NCI-H226 (cell line): Measurements from ENCODE around the gene TGM2.

Experiments
- DNase-seq: peaks from one replicate; pipeline ENCODE4 v3.0.0-alpha.2; 2015

TGM2 gene

DNA sequence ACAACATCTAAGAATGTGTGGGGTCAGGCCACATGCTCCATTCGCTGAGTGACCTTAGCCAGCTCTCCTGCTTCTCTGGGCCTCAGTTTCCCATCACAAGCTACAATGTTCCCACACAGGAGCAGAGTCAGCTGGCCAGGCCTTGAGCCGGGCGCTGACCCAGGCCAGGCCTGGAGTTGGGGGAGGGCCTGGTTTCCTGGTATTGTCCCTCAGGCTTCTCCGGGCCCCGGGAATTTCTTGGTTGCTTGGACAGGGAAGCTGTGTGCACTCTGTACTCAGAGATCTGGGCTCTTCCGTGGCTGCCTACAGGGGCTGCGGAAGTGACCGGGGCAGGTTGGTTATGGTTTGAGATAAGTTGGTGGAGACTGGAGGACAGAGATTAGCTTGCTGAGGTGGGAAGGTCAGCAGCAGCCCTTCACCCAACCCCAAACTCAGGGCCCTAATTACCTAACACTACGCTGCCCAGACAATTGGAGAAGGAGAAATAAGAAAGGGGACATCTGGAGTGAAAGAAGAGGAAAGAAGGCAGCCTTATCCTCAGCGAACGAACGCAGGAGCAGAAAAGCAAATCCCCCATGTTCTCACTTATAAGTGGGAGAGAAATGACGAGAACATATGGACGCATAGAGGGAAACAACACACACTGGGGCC lies 6.2 kb downstream of the TGM2 start:
- DNase-seq = no peak

DNA sequence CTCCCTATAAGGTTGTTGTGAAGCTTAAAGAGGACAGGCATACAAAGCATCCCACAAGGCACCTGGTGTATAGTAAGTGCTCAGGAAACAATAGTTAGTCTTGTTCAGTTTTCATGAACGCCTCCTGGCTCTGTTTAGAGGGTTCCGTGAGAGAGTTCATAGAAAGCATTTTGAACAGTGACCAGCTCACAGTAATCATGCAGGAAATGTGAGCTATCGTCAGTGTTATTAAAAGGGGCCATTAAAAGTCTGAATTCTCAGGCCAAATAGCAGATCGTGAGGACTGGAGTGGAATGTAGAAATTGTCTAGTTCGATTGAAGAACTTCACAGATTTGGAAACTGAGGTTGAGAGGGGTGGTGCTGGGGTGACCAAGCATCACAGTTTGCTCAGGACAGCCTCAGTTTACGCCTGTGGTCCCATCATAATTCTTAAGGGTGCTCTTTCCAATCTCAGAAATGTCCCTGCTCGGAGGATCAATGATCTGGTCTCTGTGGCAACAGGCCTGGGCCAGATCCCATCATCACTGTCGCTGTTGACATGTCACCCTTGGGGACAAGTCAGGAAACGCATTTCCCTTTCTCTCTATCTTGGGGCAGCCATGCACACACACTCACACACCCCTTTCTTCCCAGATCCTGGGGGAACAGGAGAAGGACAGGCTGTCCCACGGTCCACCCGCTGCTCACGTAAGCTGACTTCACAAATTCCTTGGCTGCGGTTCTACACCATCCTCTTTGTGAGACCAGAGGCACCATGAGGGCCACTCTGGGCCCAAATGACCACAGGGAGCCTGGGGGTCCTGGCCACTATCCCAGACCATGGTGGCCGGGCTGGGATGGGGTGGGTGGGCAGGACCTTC lies 7.2 kb downstream of the TGM2 start:
- no peak for DNase-seq

DNA sequence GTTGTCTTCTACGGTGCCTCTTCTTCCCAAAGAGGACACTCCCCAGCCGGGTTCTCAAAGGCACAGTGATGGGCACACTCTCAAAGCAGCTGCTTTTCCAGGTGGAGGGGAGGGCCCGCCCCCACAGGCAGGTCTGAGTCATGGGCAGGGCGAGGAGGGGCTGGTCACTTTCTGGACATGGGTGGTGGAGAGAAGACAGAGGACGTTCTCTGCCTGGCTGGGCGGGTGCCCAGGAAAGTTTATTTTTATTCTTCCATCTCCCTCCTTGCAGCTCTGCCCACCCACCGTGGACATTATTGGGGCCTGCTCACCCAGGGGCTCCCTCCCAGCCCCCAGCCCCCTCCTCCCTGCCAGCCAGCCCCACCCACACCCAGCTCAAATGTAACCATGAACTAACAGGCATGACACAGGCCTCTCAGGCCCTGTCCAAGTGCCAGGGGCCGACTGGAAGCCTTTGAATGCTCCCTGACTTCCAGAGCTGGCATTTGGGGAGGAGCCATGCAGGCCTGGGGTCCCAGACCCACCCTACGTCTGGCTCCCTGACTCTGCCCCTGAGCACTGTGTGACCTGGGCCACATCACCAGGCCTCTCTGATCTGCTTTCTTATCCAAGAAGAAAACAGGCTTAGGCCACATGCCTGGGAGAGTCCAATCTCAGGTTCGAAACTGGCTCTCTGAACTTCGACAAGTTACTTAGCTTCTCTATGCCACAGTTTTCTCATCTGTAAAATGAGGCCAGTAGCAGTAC lies 8.0 kb downstream of the TGM2 start:
- no peak for DNase-seq

DNA sequence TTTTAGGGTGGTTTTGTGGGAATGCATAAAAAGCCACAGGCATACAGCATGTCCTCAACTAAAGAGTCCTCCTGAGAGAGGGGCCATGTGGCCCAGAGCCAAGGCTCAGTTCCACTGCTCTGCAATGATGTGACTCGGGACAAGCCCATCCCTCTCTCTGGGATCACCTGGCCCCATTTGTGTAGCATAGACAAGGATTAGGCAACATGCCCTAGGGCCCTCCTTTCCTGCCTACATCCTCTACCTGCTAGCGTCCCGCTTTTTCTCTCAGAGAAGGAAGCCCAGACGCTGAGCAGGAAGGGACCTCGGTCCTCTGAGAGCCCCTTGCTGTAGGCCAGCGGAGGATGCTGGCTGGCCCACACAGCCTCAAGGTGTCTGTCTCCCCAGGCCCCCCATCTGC lies 8.8 kb downstream of the TGM2 start:
- no peak for DNase-seq

DNA sequence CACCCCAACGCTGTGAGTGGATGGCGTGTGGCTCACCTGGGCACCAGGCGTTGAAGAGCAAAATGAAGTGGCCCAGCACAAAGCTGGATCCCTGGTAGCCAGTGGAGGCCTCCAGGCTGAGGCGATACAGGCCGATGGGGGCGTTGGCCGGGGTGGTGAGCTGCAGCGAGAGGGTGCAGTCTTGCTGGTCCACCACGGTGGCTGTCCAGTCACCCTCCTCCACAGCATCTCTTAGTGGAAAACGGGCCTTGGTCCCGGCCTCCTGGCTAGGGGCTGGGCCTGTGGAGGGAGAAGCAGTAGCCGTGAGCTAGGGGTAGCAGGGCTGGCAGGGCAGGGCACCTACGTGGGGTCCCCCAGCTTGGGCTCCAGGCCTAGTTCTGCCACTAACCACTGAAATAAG lies 9.3 kb downstream of the TGM2 start:
- DNase-seq = no peak

DNA sequence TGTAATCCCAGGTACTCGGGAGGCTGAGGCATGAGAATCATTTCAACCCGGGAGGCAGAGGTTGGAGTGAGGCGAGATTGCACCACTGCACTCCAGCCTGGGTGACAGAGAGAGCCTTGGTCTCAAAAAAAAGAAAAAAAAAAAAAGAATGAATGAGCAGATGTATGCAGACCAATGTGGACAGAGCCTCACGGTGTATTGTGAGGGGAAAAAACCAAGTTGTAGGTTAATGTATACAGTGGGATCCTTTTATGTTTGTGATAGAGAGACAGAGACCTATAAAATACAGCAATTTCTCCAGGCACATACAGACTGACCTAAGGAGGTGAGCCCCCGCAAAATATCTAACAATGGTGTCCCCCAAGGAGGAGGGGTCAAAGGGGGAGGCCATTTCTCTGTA lies 11.7 kb downstream of the TGM2 start:
- DNase-seq = no peak

DNA sequence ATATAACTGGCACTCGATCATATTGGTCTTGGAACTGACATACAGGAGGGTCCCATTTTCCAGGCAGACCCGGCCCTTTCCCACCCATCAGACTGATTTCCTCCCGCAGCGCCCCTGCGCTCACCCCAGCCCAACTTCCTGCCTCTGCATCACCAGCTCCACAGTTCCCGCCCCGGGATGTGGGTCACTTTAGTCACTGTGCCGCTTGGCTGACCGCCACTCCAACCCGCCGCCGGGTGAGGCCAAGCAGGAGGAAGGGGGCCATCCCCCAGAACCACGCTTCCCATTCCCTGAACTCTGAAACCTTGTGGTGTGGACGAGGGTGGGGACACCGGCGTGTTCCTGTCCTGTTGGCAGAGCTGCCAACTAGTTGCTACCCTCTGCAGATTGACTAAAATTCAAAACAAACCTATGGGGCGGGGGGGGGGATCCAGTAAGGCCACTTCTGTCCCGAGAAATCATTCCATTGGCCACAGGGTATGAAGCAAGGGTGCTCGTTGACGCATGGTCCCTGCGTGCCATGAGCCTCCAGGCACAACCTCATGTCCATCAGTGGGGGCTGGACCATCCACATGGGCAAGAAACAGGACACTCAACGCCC lies 12.3 kb downstream of the TGM2 start:
- DNase-seq = no peak

DNA sequence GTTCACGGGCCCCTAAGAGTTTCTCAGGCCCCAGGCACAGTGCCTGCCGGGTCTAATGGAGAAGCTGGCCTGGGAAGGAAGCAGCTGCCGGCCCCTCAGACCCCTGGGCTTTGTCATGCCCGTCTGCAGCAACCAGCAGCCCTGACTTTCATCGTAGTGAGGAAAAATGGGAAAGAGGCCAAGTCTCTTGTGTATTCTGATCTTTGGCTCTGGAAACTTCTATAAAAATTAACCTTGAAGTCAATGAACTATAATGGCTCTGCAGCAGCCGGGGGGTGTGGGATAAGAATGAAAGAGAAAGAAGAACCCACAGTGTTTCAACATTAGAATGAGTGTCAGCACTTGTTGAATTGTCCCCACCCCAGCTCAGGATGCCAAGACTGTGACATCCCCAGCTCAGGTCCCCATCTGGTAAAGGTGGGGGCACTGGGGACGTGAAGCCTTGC lies 12.9 kb downstream of the TGM2 start:
- no peak for DNase-seq

DNA sequence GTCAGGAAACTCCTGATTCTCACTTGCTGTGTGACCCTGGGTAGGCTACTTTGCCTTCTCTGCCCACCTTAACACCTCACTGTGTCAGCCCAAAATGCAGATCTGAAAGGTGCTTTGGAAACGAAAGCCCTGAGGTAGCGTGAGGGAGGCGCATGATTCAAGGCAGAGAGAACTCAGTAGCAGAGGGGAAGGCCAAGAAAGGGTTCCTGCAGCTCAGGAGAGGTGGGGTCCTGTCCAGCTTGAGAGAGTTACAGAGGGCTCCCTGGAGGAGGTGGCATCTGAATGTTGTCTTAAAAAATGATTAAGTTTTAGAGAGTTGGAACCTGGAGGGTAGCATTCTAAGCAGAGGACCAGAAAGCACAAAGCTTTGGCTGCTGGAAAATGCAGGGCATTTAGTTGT lies 13.6 kb downstream of the TGM2 start:
- no peak for DNase-seq

DNA sequence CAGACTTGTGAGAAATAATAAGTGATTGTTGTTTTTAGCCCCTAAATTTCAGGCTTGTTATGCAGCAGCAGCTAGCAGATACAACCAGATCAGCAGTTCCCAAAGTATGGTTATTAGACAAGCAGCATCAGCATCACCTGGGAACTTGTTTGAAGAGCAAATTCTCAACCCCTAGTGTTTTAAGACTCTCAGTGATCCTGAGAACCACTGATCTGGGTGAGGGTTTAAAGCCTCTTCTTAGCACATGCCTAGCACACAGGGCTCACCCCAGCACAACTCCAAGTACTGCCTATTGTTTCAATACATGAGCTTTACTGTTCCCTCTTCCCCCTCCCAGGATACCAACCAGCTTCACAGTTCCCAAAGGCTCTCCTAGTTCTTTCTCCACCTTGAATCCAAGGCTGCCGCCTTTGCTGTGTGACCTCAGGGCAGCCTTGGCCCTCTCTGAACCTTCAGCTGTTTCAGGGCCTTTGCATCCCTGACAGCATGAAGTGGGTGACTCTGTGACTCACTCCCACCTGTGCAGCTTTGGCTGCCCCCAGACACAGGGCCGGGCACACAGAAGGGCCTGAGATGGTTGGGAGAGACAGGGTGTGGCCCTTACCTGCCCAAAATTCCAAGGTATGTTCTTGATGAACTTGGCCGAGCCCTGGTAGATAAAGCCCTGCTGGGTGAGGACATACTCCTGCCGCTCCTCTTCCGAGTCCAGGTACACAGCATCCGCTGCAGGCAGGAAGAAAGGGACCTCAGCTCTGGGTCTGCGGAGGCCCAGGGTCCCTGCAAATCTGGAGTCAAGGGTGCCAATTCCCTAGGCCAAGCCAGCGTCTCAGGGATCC lies 14.5 kb downstream of the TGM2 start:
- no peak for DNase-seq

DNA sequence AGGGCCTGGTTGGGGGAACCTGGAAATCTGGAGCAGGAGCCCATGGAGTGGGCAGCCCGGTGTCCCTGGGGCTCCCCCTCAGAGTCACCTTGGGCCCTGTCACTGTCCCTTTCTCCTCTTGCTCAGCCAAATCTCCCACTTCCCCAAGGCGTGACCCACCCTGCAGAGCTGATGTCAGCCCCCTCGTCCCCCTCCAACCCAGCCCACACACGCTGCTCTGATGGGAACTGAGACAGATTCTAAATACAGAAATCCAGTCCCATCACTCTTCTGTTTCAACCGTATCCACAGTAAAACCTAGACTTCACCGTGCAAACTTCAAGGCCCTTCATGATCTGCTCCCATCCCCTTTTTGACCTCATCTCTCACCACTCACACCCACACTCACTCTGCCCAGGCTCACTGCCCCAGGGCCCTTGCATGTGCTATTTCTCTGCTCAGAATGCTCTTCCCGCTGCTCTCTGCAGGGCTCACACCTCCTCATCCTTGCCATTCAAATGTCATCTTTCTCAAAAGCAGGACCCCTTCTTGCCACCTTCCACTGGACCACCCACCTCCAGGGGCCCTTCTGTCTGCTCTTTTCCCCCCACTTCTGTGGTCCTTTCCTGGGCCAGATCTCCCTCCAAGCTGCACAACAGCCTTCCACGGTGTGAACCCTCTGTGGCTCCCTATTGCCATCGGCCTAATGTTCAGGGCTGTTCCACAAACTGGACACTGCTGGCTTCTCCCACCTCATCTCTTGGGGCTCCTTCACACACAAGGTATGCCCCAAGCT lies 16.6 kb downstream of the TGM2 start:
- no peak for DNase-seq

DNA sequence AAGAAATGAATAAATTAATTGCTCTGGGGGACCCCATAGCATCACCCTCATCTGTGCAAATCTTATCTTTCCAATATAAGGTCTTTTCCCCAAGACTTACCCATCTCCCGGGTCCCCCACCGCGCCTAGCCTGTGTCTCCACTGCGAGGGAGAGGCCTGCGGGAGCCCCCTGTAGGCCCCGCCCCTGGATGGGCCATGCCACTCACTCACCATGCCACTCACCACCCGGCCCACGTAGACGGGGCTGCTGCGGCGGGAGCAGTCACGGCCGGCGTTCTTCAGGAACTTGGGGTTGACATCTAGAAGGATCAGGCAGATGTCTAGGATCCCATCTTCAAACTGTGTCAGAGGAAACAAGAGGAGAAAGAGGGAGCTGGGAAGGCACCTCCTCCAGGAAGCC lies 17.3 kb downstream of the TGM2 start:
- DNase-seq = no peak

DNA sequence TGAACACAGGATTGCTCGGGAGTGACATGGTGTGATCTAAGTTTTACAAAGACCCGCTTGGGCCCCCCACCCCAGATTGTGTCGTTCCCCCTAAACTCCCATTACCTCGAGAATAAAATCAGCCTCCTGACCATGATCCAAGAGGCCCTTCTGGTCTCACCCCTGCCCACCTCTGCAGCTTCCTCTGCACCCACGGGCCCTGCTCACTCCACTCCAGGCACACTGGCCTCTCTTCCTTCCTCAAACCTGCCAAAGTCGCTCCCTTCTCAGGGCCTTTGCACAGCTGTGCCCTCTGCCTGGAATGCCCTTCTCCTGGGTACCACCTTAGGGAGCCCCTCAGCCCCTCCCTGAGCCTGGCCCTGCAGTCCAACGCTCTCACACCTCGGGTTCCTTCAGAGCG lies 17.9 kb downstream of the TGM2 start:
- DNase-seq = no peak

DNA sequence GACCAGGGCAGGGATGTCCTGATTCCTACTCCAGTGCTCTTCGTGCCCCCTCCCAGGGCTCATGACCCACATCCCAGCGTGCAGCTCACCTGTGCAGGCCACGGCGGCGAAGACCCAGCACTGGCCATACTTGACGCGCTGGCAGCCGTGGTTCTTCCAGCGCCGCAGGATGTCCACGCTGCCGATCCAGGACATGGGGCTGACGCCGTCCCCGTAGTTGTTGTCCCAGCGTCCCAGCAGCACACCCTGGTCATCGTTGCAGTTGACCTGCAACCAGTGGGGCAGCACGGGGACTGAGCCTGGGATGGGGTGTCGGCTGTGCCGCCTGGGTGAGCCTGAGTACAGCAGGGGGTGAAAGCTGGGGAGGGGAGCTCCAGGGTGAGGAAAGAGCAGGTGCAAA lies 18.4 kb downstream of the TGM2 start:
- no peak for DNase-seq

DNA sequence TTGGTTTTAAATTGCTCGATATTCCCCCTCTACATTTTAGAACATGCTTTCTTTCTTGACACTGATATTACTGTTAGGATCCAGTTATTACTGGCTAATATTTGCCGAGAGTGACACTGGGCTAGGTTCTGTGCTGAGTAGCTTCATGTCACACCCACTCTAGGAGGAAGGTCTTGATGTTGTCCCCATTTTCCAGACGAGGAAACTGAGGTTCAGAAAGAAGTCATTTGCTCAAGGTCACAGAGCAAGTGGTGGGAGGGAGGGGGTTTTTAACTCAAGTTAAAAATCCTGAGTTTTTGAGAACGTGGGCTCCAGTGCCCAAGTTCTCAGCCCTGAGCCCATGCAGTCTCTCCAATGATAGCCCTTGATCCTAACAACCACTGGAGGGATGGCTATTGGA lies 18.9 kb downstream of the TGM2 start:
- no peak for DNase-seq

DNA sequence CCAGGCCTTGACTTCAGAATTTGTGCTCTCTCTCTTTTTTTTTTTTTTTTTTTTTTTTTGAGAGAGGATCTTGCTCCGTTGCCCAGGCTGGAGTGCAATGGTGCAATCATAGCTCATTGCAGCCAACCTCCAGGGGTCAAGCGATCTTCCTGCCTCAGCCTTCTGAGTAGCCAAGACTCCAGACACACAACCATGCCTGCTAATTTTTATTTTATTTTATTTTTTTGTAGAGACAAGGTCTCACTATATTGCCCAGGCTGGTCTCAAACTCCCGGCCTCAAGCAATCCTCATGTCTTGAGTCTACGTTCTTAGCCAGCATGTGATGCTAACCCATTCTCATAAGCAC lies 19.4 kb downstream of the TGM2 start:
- no peak for DNase-seq

DNA sequence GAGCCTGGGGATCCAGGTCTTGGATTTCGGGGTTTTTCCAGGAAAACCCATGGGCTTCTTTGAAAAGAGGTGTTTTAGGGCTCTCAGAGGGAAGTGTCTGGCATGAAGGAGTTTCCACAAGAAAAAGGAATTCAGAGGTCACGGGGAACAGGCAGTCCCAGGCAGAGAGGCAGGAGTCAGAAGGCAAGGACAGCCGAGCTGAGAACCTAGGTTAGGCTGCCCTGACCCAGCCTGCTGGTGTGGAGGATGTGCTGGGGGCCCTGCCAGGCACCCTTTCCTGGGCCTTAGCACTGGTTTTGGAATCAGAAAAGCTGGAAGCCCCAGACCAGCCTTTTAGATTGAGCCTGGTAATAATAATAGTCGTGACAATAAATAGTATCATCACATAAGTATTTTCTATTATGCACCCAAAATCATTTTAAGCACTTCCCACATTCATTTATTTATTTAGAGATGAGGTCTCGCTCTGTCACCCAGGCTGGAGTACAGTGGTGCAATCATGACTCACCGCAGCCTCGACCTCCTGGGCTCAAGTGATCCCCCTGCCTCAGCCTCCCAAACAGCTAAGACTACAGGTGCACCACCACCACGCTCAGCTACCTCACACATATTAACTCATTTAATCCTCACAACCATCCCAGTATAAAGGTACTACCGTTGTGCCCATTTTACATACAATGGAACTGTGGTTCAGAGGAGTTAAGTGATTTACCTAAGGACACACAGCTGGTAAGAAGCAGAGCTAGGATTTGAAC lies 19.9 kb downstream of the TGM2 start:
- no peak for DNase-seq

DNA sequence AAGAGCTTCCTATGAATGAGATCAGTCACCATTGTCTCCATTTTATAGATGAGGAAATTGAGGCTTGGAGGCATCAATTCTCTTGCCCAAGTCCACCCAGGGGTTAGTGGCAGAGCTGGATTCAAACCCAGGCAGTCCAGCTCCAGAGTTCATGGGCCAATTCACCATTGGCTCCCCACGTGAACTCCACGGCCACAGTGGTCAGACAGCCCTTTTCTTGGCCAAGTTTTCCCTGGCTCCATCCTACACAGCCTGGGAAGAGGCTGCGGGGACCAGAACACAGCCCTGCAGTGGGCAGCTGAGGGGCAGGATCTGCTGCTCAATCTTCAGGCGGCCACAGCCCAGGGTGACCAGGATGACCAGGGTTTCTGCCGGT lies 20.5 kb downstream of the TGM2 start:
- no peak for DNase-seq

DNA sequence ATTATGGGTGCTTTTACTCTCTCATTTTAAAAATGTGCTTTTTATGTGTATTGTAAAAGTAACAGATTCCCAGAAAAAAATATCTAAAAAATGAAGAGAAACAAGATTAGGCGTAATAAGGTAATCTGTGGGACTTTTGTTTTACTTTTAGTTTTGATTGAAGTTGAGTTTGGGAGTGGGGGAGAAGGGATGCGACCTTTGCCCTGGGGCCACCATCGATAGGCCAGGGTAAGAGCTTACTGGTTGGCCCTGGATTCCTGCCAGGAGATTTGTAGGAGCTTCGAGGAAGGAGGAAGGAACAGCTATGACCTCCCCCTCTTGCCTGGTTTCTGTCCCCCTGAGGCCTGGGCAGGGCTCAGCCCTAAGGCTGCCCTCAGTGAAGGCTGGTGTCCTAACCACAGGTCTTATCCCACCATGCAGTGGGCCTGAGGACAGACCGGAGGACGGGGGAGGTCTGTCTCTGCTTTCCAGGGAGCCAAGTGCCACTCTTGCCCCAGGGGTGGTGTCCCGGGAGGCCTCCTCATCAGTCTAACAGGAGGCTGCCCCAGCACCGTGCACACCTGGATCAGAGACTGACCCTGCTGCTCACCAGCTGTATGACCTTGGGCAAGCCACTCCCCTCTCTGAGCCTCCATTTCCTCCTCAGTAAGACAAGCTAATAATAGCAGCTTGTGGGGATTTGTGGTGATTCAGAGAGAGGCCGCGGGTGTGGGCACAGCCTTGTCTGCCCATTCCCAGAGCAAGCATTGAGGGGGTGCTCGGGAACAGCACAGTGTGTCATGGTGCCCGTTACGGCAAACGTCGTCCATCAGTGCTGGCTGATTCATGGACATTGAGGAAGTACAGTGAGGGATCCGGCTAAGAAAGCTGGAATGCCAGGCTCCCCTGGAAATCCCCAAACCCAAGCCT lies 21.2 kb downstream of the TGM2 start:
- DNase-seq = peak; percentile 88

DNA sequence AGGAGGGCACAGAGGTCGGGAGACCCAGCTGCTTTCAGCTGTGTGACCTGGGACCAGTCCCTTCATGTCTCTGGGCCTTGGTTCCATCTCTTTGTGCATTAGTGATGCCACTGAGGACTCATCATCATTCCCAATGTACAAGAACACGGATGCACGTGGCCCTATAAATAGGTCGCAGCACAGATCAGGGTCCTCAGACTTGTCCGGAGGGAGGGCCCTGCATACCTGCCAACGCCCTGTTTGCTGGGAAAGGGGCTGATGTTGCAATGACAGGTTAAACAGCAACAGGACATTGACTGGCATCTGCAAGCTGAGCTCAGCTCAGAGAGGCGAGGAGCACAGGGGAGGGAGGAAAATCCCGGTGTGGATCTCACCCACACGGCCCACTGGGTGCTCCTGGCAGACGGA lies 21.8 kb downstream of the TGM2 start:
- DNase-seq = peak; percentile 63
